ENCODE measurements around the gene RHBDF2. TPM values are rescaled to one million over a fixed set of nuclear protein-coding genes. Genes with fewer than 3 reads are reported as not detected.

RHBDF2 gene
- total RNA-seq = 10 to 100 TPM; 27.0 to 38.5 (median 33.7) TPM

- DNase-seq = no peak
- Histone ChIP-seq H3K4me3 (peak within 1 kb of the TSS; percentile 64 to 95 (median 84)), H3K9me3 (no peaks in the 10 kb centered on the region), H3K36me3 (no peaks in the 10 kb centered on the region), H3K27me3 (no peaks in the 10 kb centered on the region), H3K27ac (peak within 1 kb of the TSS; percentile 84 to 94 (median 91)), H3K4me1 (peaks cover 14 to 64% (median 33%) of the 10 kb centered on the region in 3 donors)
- WGBS, 2 donors = 2 to 6% methylated on average over 3 to 8 of the region's 72 CpGs
- TF ChIP-seq CTCF (IDR thresholded peaks at IDR 0.05) (peak in 2 of 6 experiments; percentile 11 to 14), POLR2A (IDR thresholded peaks at IDR 0.05) (peak in 3 of 4 donors; percentile 42 to 97 (median 90))
- intact Hi-C loops (cut with DNase I) = loop anchor here (10.0 kb wide), 1 partner anchor 96 kb away; no protein-coding TSS in a partner anchor
Measured at GRCh38 chr17:76501018-76501826, at the start of gene RHBDF2. Gene RHBDF2, minus strand, starts transcription at chr17:76501423. Its CDS starts 19,899 bp downstream, at chr17:76481524.

GRCh38 chr17:76549539-76549938 lies 48.3 kb upstream of the RHBDF2 start:
- no peaks in the 10 kb centered on the region for H3K9me3 ChIP-seq
- H3K36me3 ChIP-seq = peaks cover 0 to 5% (median 0%) of the 10 kb centered on the region in 3 donors
- H3K27ac ChIP-seq = peak overlapping the region in 2 of 4 donors; percentile 44 to 81
- H3K4me3 ChIP-seq = no peak overlapping the region
- intact Hi-C loops (cut with DNase I) = no loop called here
- peaks cover 0 to 4% (median 0%) of the 10 kb centered on the region in 4 donors for H3K27me3 ChIP-seq
- no peak for DNase-seq
- TF ChIP-seq CTCF (IDR thresholded peaks at IDR 0.05) (no peak), POLR2A (IDR thresholded peaks at IDR 0.05) (no peak)
- 76 to 79% methylated on average over 7 of the region's 7 CpGs for WGBS, 2 donors
- peaks cover 16 to 76% (median 36%) of the 10 kb centered on the region in 3 donors for H3K4me1 ChIP-seq

- intact Hi-C loops (cut with DNase I) = no loop called here
- no peak for DNase-seq
- 82% methylated on average over 9 of the region's 9 CpGs for WGBS, 2 donors
- Histone ChIP-seq H3K27ac (no peak overlapping the region), H3K9me3 (no peaks in the 10 kb centered on the region), H3K27me3 (peaks cover 0 to 7% (median 0%) of the 10 kb centered on the region in 4 donors), H3K4me3 (no peak overlapping the region), H3K36me3 (peaks cover 0 to 5% (median 0%) of the 10 kb centered on the region in 3 donors), H3K4me1 (peaks cover 16 to 76% (median 36%) of the 10 kb centered on the region in 3 donors)
- no peak for TF ChIP-seq POLR2A (IDR thresholded peaks at IDR 0.05)
- no peak for TF ChIP-seq CTCF (IDR thresholded peaks at IDR 0.05)
Measured at GRCh38 chr17:76549215-76549518, 47.9 kb upstream of the RHBDF2 start.

- peaks cover 16 to 82% (median 36%) of the 10 kb centered on the region in 3 donors for H3K4me1 ChIP-seq
- H3K4me3 ChIP-seq = no peak overlapping the region
- no peak for DNase-seq
- no peaks in the 10 kb centered on the region for H3K9me3 ChIP-seq
- no peak overlapping the region for H3K27ac ChIP-seq
- whole genome bisulfite sequencing, 2 donors = 44 to 64% methylated on average over 7 to 9 of the region's 9 CpGs
- intact Hi-C loops (cut with DNase I) = no loop called here
- TF ChIP-seq CTCF (IDR thresholded peaks at IDR 0.05) = no peak
- no peak for TF ChIP-seq POLR2A (IDR thresholded peaks at IDR 0.05)
- peaks cover 0 to 5% (median 0%) of the 10 kb centered on the region in 3 donors for H3K36me3 ChIP-seq
- peaks cover 0 to 10% (median 0%) of the 10 kb centered on the region in 4 donors for H3K27me3 ChIP-seq
Measured at GRCh38 chr17:76548378-76549214, 47.4 kb upstream of the RHBDF2 start.
